Glomerular visceral epithelial cell (primary cell): ENCODE results near the gene MIEF2.

Source experiments
- DNase-seq: peaks from one replicate; pipeline ENCODE4 v3.0.0-alpha.2; 2016; ENCODE audit errors: extremely low spot score

The MIEF2 gene

DNA sequence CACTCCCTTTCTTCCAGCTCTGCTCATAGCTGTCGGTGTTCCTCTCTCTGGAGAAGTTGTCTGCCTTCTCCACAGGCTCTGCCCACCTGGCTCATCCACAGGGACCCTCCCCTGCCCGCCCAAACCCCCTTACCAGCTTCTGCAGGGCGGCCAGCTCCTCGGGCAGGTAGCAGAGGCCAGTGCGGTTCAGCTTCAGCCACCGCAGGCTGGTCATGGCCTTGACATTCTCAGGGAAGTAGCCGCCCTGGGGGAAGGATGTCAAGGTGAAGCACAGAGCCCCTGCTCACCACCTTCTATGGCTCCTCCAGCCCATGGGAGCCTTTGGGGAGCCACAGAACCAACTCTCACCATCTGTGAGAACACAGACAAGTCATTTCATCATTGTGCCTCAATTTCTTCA is 3.7 kb upstream of the MIEF2 start:
- no peak for DNase-seq

GRCh38 chr17:18257268-18257981 is 3.0 kb upstream of the MIEF2 start:
- peak; percentile 70 for DNase-seq

DNA sequence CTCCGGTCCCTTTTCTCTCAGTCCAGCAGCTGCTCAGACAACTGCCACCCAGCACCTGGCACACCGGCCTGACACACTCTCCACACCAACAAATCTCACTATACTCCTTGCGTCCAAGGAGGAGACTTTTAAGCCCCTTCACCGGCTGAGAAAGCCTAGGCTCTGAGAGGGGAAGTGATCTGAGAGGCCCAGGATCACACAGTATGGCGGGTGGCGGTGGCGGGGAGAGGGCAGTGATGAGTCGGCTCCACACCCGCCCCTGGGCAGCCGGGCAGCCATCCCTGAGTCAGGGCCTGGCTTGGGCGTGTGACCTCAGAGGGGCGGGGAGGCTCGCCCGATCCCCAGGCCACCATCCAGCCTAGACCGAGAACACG is 2.5 kb upstream of the MIEF2 start:
- peak; percentile 82 for DNase-seq

DNA sequence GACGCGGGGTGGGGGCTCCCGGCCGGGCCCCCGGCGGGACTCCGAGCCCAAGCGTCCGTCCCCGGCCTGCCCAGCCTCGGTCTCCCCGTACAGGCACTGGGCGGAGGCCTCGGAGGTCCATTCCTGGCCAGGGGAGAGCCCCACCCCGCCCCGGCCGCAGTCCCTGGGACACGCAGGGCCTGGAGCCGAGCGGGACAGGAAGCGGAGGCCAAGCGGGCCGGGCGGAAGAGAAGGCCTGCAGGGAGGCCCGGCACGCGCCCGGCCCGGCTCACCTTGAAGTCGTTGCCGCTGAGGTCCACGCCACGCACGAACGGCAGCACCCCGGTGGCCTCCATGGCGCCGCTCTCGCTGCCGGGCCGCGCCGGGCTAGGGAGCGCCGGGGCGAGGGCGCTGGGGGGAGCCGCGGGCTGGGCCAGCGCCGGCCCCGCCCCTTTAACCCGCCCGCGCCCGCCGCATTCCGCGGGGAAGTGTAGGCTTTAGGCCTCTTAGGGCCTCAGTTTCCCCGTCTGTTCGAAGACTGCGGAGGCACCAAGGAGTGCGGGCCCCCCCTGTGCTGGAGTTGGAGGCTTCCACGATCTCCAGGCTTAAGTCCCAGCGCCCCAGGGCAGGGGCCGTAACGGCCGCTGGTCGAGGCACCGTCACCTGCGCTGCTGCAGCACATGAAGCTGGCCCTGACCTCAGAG is 2.0 kb upstream of the MIEF2 start, which contains the start of gene FLII:
Gene FLII, minus strand, starts transcription at position 383 of the 683 bp plus-strand sequence. Its CDS starts 48 bp downstream, at position 335.
- DNase-seq = peak; percentile 34

DNA sequence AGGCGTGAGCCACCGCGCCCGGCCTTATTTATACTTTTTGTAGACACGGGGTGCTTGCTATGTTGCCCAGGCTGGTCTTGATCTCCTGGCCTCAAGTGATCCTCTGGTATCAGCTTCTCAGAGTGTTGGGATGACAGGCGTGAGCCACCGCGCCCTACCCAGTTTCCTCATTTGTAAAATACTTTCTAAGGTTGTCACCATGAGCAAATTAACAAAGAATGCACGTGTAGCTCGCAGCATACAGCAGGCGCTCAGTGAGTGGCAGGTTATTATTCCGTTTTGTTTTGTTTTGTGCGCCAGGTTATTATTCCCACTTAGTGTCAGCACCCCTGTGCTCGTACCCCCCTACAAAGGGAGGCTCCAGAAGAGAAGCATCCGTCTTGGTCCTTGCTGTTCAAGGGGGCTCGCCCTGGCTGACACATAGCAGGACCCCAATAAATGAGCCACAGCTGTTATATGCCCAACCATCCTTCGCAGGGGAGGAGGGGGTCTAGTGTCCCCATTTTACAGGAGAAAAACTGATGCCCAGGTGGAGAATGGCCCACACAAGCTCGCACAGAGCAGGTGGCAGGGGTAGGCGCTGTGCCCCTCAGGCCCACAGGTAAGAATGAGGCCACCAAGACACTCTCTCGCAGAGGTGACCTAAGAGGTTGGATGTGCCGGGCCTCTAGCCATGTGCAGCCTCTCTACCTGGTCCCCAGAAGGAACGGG is 686 bp upstream of the MIEF2 start:
- peak; percentile 60 for DNase-seq

DNA sequence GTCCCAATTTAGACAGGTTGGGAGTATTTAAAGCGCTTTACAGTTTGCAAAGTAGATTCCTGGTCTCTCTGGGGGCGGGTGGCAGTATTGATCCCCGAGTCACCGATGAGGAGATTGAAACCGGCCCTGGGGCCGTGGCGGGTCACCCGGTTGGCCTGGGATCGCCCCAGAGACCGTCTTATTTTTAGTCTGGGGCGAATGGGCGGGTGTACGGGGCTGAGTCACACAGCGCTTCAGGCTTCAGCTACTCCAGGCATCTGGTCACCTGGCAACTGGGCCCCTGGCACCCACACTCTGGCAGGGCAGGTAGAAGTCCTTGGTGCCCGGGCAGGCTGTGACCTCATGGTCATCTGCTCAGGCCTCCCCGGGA is 669 bp downstream of the MIEF2 start:
- DNase-seq = peak; percentile 87

DNA sequence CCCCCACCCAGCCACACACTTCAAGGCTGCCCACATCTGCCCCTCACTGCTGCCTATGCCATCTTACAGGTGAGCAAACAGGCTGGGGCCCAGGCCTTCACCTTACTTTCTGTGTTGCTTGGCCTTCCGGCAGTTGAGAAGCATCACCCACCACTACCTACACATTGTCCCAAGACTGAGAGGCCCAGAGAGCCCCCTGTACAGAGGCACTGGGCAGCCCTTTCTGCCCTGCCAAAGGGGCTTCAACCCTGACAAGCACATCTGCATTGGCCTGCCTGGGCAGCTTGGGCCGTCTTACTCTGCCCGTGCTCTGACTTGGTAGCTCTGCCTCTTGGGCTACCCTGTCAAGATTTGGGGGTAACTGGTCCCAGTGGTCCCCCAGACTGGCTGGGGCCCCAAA is 1.2 kb downstream of the MIEF2 start:
- no peak for DNase-seq

DNA sequence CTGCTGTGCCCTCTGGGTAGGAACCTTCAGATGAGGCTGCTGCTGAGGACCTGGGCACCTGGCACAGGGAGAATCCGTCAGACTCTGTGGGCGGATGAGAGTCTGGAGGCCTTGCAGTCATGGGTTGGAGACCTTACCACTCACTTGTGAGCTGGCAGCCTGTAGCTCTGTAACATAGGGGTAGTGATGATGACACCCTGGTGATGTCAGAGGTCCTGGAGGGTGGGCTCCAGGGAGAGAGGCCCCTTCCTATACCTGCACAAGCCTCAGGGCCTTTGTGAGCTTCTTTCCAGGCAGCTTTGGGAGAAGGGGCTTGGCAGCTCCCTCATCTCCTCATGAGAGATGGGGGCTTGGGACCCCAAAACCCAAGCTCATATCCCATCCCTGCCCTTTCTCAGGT is 1.6 kb downstream of the MIEF2 start:
- no peak for DNase-seq

- no peak for DNase-seq
Measured at GRCh38 chr17:18262641-18263040, 2.2 kb downstream of the MIEF2 start.

DNA sequence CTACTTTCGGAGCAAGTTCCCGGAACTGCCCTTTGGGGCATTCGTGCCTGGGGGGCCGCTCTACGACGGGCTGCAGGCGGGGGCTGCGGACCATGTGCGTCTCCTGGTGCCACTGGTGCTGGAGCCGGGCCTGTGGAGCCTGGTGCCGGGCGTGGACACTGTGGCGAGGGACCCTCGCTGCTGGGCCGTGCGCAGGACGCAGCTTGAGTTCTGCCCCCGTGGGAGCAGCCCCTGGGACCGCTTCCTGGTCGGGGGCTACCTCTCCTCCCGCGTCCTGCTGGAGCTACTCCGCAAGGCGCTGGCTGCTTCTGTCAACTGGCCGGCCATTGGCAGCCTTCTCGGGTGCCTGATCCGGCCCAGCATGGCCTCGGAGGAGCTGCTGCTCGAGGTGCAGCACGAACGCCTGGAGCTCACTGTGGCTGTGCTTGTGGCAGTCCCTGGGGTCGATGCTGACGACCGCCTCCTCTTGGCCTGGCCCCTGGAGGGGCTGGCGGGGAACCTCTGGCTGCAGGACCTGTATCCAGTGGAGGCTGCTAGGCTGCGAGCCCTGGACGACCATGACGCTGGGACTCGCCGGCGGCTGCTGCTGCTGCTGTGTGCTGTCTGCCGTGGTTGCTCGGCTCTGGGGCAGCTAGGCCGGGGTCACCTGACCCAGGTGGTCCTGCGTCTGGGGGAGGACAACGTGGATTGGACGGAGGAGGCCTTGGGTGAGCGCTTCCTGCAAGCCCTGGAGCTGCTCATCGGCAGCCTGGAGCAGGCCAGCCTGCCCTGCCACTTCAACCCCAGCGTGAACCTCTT is 3.6 kb downstream of the MIEF2 start:
- no peak for DNase-seq

DNA sequence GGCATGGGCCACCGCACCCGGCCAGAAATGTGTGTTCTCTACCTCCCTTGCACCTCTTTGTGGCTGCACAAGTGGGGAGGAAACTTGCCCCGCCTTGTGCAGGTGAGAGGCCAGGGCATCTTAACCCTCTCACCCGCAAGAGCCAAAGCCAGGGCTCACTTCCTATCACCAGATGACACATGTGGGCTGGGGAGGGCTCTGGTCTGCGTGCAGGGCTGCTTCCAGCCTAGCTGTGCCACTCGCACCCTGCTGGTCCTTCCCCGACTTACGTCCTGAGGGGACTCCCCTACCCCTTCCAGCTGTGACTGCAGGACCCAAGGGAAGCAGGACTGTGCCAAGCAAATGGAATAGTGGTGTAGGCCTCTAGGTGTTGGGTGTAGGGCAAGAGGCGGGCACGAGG is 6.9 kb downstream of the MIEF2 start:
- DNase-seq = no peak

GRCh38 chr17:18267927-18268711 is 7.7 kb downstream of the MIEF2 start:
- DNase-seq = peak; percentile 58

- DNase-seq = no peak
Measured at GRCh38 chr17:18270046-18270931, 9.8 kb downstream of the MIEF2 start.

GRCh38 chr17:18277076-18277475 is 16.6 kb downstream of the MIEF2 start:
- no peak for DNase-seq

GRCh38 chr17:18278867-18279266 is 18.4 kb downstream of the MIEF2 start:
- DNase-seq = no peak

DNA sequence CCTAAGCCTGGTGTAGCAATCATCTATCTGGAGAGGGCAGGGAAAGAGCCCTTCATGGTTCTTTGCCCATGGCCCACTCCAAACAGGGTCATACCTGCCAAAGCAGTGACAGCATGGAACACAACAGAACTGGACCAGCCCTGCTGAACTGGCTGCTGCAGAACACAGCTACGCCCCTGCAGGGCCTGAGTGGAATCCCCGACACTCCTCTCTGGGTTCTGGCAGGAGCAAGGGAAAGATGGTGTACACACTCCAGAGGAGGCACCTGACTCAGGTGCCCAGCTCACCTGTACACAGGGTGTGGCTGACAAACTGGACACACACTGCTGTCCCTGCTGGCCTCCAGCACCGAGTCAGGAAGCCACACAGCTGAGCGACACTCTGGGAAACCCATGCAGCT is 19.8 kb downstream of the MIEF2 start:
- no peak for DNase-seq

GRCh38 chr17:18280766-18281371 is 20.4 kb downstream of the MIEF2 start:
- no peak for DNase-seq

DNA sequence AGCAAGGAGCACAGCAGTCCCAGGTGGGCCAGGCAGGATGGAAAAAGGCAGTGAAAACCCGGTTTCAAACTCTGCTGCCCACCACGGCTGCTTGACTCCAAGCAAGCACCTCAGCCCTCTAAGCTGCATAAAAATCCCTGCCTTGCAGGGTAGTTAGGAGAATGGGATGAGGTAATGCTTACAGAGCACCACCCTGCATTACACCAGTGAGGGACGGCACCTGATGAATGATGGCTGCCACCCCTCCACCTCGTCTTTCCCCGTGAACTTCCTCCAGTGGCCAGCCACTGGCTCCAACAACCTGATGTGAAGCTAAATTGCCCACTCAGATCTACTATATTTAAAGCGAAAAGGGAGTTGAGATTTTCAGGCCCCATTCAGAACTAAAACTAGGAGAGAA is 21.3 kb downstream of the MIEF2 start:
- DNase-seq = no peak

DNA sequence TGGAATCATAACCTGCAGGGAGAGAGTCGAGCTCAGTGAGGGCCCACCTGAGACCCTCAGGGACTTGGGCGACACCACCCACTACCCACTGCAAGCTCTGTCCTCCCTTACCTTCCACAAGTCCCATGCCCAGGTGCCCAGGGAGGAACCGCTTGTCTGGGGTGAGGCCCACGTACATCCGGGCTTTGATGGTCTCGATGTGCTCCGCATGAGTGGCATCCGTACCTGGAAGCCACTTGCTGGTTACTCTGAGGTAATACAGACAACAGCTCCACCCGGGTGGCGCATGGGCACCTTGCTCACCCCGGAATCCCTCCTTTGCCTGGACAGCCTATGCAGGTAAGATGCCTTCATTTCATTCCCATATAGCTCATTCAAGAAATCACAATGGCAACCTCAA is 24.8 kb downstream of the MIEF2 start:
- DNase-seq = no peak
